Colonic mucosa (tissue), 4 donors: ENCODE data around the gene METTL23. TPM values are rescaled to one million over a fixed set of nuclear protein-coding genes. Genes with fewer than 3 reads are reported as not detected.
A peak's percentile ranks its signal among the peaks of the same experiment; 100 is the strongest.
"Not testable (repeated sequence)": the region's sequence is repeated elsewhere in the genome, so short reads cannot be mapped to it uniquely, and the experiment has no call there.

Experiments used
- DNase-seq: peaks from one replicate; pipeline ENCODE4 v3.0.0-alpha.2; 2020
- H3K27ac ChIP-seq: fragments of 200-600 bp; one replicate; pipeline ENCODE4 v1.8.0; 2021
- H3K27me3 ChIP-seq: fragments of 200-600 bp; one replicate; pipeline ENCODE4 v1.8.0; 2021
- H3K36me3 ChIP-seq: fragments of 200-600 bp; one replicate; pipeline ENCODE4 v1.8.0; 2021
- H3K4me1 ChIP-seq: fragments of 200-600 bp; one replicate; pipeline ENCODE4 v1.8.0; 2021; ENCODE audit warnings: mild to moderate bottlenecking
- H3K4me3 ChIP-seq: fragments of 200-600 bp; one replicate; pipeline ENCODE4 v1.8.0; 2021
- H3K9ac ChIP-seq, 2 donors: one replicate each; pipeline ENCODE4 v1.7.0; 2013; ENCODE audit warnings: control low read depth in 2 of 2, low read depth in 2 of 2, low read length in 2 of 2
- H3K9me3 ChIP-seq: fragments of 200-600 bp; one replicate; pipeline ENCODE4 v1.8.0; 2021
- intact Hi-C: fragments of 100-400 bp; cut with DNase I; formaldehyde crosslinking; loops from one replicate; pipeline ENCODE4 v1.14.1; 2022
- total RNA-seq, 2 donors: library from RNA; stranded (reverse); fragmentation: NEBNext Ultra II Directional in 1 of 2; extraction: Animal tissue kit (Norgen Biotek cat#: 25700) in 1 of 2; gene quantifications; one replicate each; pipeline ENCODE4 v1.2.1, GENCODE V29; 2021
- TF ChIP-seq, protein P1 (sequence below): fragments of 200-600 bp; IDR thresholded peaks from one replicate; pipeline ENCODE4 v1.8.0; 2022; ENCODE audit warnings: antibody characterized with exemption, mild to moderate bottlenecking
- donor health status: healthy.
- donor health status: DM: no; HTN: no; CAD: no.
- donor health status: DM: no; HTN: no; CAD: no.

METTL23 gene
- total RNA-seq, 2 donors from 2014 or later, result 21.7 to 29.7 TPM

DNA sequence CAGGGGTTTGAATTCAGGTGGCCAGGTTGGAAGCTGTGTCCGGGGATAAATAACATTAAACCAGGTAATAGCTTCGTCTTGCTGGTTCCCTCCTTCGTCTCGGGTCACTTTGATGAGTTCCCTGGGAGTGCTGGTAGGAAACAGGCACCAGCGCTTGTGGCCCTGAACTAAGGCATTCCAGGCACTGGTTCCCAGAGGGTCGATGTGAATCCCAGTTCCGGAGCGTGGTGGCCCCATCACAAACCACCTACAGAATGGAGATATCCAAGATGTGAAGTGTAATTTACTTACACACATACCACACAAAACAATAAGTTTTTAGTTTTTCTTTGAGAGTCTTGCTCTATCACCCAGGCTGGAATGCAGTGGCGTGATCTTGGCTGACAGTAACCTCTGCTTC is 2.8 kb upstream of the METTL23 start:
- no peak for DNase-seq
- intact Hi-C loops, result no loop called here

DNA sequence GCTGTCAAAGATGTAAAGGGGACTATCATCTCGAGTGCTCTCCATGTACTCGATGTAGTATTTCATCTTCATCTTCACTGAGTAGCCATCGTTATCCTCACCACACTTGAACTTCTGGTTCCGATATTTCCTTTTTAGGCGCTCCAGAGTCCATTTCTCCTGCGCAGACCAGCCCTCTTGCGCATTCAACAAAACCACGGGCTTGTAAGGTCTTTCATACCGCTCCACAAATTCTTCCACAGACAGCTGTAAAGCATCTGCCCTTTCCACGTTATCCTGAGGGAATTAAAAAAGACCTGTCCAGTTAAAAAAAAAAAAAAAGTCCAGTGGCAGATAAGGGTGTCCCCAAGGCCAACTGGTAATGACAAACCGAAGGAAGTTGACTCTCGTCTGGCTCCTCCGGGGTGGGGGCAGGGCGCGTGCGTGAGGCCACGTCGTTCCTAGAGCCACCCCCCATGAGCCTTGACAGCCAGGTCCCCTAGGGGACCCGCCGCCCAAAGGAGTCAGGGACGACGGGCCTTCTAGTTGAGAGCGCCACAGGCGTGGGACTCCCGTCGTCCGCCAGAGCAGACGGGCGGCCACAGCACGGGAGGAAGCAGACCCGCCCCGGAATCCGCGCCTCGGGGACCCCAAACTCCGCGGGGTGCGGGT is 934 bp upstream of the METTL23 start:
- TF ChIP-seq, protein P1, sequence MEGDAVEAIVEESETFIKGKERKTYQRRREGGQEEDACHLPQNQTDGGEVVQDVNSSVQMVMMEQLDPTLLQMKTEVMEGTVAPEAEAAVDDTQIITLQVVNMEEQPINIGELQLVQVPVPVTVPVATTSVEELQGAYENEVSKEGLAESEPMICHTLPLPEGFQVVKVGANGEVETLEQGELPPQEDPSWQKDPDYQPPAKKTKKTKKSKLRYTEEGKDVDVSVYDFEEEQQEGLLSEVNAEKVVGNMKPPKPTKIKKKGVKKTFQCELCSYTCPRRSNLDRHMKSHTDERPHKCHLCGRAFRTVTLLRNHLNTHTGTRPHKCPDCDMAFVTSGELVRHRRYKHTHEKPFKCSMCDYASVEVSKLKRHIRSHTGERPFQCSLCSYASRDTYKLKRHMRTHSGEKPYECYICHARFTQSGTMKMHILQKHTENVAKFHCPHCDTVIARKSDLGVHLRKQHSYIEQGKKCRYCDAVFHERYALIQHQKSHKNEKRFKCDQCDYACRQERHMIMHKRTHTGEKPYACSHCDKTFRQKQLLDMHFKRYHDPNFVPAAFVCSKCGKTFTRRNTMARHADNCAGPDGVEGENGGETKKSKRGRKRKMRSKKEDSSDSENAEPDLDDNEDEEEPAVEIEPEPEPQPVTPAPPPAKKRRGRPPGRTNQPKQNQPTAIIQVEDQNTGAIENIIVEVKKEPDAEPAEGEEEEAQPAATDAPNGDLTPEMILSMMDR, result no peak
- peak; percentile 86 for DNase-seq
- intact Hi-C loops, result no loop called here

More for the DNA sequence above, 2.8 kb upstream of the METTL23 start:
- Histone ChIP-seq H3K9me3 (no peaks in the 10 kb centered on the region), H3K36me3 (peaks cover 40% of the 10 kb centered on the region), H3K4me3 (no peak overlapping the region), H3K9ac (no peak overlapping the region), H3K4me1 (peaks cover 7% of the 10 kb centered on the region), H3K27ac (no peak overlapping the region), H3K27me3 (no peaks in the 10 kb centered on the region)
- TF ChIP-seq, protein P1, result no peak

DNA sequence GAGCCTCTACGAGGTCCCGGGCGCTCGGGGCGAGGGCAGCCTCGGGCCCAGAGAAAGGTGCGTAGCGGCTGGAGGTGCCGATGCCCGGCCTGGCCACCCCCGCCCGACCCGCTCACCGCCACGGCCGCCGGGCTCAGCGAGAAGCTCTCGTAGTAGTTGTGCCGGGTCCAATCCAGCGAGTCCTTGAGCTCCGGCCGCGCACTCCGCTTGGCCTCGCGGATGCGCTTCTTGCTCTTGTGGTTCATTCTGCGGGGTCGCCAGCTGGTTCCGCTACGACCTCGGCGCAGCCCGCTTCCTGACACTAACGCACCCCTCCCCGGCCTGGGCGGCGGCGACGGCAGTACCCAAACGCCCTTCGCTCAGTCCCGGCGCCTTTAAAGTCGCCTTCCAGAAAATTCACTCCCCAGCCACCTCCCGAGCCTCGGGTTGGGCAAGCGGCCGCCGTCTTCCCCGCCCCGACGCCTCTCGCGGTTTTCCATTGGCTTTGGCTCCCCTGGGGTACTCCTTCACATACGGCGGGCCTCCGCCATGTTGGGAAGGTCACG is 336 bp upstream of the METTL23 start, which contains the start of gene JMJD6:
JMJD6 (minus strand) TSS at position 376 of the 545 bp plus-strand sequence; CDS start at position 245, 131 bp downstream.
- intact Hi-C loops, result no loop called here
- TF ChIP-seq, protein P1, result no peak
- Histone ChIP-seq H3K27ac (peak within 1 kb of the TSS; percentile 100), H3K4me3 (peak within 1 kb of the TSS; percentile 98), H3K9me3 (no peaks in the 10 kb centered on the region), H3K36me3 (peaks cover 19% of the 10 kb centered on the region), H3K4me1 (peaks cover 7% of the 10 kb centered on the region), H3K9ac (peak within 1 kb of the TSS; percentile 94 to 99), H3K27me3 (no peaks in the 10 kb centered on the region)
- peak; percentile 99 for DNase-seq

More for the DNA sequence above, 934 bp upstream of the METTL23 start:
- H3K36me3 ChIP-seq, result peaks cover 23% of the 10 kb centered on the region
- no peaks in the 10 kb centered on the region for H3K27me3 ChIP-seq
- peak overlapping the region; percentile 100 for H3K27ac ChIP-seq
- peak overlapping the region; percentile 98 for H3K4me3 ChIP-seq
- peak overlapping the region; percentile 89 to 94 for H3K9ac ChIP-seq
- H3K4me1 ChIP-seq, result peaks cover 7% of the 10 kb centered on the region
- H3K9me3 ChIP-seq, result no peaks in the 10 kb centered on the region

DNA sequence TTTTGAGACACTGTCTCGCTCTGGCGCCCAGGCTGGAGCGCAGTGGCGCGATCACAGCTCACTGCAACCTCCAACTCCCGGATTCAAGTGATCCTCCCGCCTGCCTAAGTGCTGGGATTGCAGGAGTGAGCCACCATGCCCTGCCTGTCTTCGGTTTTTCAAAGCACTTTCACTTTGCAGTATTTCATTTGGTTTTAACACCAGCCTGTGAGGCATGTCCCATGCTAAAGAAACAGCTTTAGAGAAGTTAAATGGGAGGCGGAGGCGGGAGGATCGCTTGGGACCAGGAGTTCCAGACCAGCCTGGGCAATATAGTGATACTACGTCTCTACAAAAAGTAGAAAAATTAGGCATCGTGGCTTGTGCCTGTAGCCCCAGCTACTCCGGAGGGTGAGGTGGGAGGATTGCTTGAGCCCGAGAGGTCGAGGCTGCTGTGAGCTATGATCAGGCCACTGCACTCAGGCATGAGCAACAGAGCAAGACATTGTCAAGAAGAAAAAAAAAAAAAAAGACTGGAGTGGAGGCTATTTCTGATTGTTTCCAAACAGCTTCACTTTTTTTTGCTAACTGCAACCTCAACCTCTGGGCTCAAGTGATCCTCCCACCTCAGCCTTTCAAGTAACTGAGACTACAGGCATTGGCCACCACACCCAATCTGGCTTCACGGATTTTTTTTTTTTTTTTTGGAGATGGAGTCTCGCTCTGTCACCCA is 1.3 kb downstream of the METTL23 start:
- no peaks in the 10 kb centered on the region for H3K27me3 ChIP-seq
- no peak for DNase-seq
- peak overlapping the region; percentile 93 to 99 for H3K9ac ChIP-seq
- intact Hi-C loops, result no loop called here
- H3K36me3 ChIP-seq, result peaks cover 6% of the 10 kb centered on the region
- TF ChIP-seq, protein P1, result no peak
- H3K4me1 ChIP-seq, result peaks cover 7% of the 10 kb centered on the region
- peak overlapping the region; percentile 98 for H3K4me3 ChIP-seq
- peak overlapping the region; percentile 100 for H3K27ac ChIP-seq
- H3K9me3 ChIP-seq, result no peaks in the 10 kb centered on the region

DNA sequence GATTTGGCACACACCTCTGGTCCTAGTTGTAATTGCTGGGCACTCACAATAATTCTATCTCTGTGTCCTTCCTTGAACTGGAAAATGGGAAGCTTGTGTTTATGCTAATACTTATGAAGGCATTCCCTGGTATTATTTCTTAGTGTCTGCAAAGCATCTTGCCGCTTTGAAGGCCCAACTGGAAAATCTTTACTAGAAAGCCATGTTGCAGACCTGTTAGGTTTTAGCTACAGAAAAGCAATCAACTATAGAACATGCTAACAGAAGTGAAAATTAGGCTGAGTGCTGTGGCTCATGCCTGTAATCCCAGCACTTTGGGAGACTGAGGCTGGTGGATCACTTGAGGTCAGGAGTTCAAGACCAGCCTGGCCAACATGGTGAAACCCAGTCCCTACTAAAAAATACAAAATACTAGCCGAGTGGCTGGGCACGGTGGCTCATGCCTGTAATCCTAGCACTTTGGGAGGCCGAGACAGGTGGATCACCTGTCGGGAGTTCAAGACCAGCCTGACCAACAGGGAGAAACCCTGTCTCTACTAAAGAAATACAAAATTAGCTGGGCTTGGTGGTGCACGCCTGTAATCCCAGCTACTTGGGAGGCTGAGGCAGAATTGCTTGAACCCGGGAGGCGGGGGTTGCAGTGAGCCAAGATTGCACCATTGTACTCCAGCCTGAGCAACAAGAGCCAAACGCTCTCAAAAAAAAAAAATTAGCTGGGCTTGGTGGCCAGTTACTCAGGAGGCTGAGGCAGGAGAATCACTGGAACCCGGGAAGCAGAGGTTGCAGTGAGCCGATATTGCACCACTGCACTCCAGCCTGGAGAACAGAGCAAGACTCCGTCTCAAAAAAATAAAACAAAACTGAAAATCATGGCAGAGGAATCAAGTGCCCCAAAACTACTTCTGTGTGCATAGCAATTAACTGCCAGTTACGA is 5.4 kb downstream of the METTL23 start:
- H3K4me1 ChIP-seq, H3K9ac ChIP-seq, intact Hi-C loops, H3K27ac ChIP-seq, H3K36me3 ChIP-seq, H3K9me3 ChIP-seq, H3K4me3 ChIP-seq, DNase-seq, H3K27me3 ChIP-seq: not testable (repeated sequence)
